ENCODE results near the gene TMA16. TPM values are rescaled to one million over a fixed set of nuclear protein-coding genes. Genes with fewer than 3 reads are reported as not detected.

The TMA16 gene
- polyA plus RNA-seq, 1 donor from 2014 or later: 6.6 TPM

DNA sequence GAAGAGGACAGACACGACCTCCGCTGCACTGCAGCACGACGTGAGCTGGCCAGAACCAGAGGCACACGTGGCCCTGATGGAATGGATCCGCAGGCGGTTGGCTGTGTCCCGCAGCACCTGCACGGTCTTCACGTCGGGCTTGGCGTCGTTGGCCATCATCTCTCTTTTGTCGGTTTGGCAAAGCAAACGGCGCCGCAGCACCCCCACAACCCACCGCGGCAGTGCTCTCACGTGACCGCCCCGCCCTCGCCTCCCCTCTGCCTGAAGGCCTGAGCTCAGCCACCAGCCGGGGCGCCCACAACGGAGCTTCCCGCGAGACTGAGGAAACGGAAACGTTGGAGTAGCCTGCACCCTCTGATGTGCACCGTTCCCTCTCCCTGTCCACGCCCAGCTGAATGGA is 20.9 kb upstream of the TMA16 start, which contains the start of gene TKTL2:
TKTL2 (minus strand) TSS at position 179 of the 400 bp plus-strand sequence; CDS start at position 159, 20 bp downstream.
- TF ChIP-seq CTCF (IDR thresholded peaks at IDR 0.05; ENCODE audit: poor library complexity, severe bottlenecking) (no peak), MXI1 (conservative IDR thresholded peaks at IDR 0.05; ENCODE audit: poor library complexity, severe bottlenecking) (no peak), POLR2AphosphoS5 (IDR thresholded peaks at IDR 0.05) (no peak), TAF1 (IDR thresholded peaks at IDR 0.05; ENCODE audit: low read depth) (no peak), EP300 (conservative IDR thresholded peaks at IDR 0.05; ENCODE audit: poor library complexity, severe bottlenecking) (no peak), EZH2 (IDR thresholded peaks at IDR 0.05; ENCODE audit: borderline replicate concordance, insufficient read depth, low read length, poor library complexity, severe bottlenecking) (no peak), SMC3 (conservative IDR thresholded peaks at IDR 0.05; ENCODE audit: poor library complexity) (no peak), RAD21 (conservative IDR thresholded peaks at IDR 0.05) (no peak)
- TF ChIP-seq, protein P1, sequence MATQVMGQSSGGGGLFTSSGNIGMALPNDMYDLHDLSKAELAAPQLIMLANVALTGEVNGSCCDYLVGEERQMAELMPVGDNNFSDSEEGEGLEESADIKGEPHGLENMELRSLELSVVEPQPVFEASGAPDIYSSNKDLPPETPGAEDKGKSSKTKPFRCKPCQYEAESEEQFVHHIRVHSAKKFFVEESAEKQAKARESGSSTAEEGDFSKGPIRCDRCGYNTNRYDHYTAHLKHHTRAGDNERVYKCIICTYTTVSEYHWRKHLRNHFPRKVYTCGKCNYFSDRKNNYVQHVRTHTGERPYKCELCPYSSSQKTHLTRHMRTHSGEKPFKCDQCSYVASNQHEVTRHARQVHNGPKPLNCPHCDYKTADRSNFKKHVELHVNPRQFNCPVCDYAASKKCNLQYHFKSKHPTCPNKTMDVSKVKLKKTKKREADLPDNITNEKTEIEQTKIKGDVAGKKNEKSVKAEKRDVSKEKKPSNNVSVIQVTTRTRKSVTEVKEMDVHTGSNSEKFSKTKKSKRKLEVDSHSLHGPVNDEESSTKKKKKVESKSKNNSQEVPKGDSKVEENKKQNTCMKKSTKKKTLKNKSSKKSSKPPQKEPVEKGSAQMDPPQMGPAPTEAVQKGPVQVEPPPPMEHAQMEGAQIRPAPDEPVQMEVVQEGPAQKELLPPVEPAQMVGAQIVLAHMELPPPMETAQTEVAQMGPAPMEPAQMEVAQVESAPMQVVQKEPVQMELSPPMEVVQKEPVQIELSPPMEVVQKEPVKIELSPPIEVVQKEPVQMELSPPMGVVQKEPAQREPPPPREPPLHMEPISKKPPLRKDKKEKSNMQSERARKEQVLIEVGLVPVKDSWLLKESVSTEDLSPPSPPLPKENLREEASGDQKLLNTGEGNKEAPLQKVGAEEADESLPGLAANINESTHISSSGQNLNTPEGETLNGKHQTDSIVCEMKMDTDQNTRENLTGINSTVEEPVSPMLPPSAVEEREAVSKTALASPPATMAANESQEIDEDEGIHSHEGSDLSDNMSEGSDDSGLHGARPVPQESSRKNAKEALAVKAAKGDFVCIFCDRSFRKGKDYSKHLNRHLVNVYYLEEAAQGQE (IDR thresholded peaks at IDR 0.05; ENCODE audit: borderline replicate concordance): no peak
- H3K9me2 ChIP-seq (ENCODE audit: insufficient read depth, low read length): no peaks in the 10 kb centered on the region
- no peaks in the 10 kb centered on the region for H3K79me2 ChIP-seq (replicated peaks; ENCODE audit: insufficient read depth, low read length)
- H3K4me3 ChIP-seq (ENCODE audit: low read length): no peak within 1 kb of the TSS
- H3F3A ChIP-seq (ENCODE audit: insufficient read depth, low read length, poor library complexity, severe bottlenecking): no peaks in the 10 kb centered on the region
- no peaks in the 10 kb centered on the region for H3K9me3 ChIP-seq (ENCODE audit: low read length)
- H3K9ac ChIP-seq (ENCODE audit: low read length): no peak within 1 kb of the TSS
- no peaks in the 10 kb centered on the region for H3K27me3 ChIP-seq (ENCODE audit: insufficient read depth, low read depth, low read length)
- no peaks in the 10 kb centered on the region for H3K36me3 ChIP-seq (ENCODE audit: insufficient read depth, low read length)
- no peak within 1 kb of the TSS for H2AFZ ChIP-seq (ENCODE audit: low read depth, low read length)
- H4K20me1 ChIP-seq (ENCODE audit: insufficient read depth): no peaks in the 10 kb centered on the region
- H3K27ac ChIP-seq (ENCODE audit: low read length): no peak within 1 kb of the TSS
- no peak within 1 kb of the TSS for H3K4me2 ChIP-seq (ENCODE audit: low read length)

DNA sequence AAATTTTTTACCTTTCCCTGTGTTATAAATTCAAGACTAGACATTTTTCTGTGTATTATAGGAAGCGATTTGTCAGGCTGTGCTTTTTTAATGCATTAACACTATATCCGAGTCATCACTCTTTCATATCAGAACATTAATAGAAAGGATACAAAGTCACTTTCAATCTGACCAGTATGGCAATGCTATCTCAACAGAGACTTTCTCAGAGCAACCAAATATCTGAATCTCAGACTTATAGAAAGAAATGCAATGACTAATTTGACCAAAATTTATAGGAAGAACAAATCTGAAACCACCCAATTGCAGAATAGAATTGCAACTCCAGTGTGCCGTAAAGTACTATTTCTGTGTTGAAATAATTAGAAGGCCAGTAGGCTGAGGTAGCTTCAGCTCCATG is 20.5 kb upstream of the TMA16 start:
- Histone ChIP-seq H3K4me2 (ENCODE audit: low read length) (no peak overlapping the region), H3K36me3 (ENCODE audit: insufficient read depth, low read length) (no peaks in the 10 kb centered on the region), H2AFZ (ENCODE audit: low read depth, low read length) (no peak overlapping the region), H3K27me3 (ENCODE audit: insufficient read depth, low read depth, low read length) (no peaks in the 10 kb centered on the region), H3K4me3 (ENCODE audit: low read length) (no peak overlapping the region), H3K79me2 (replicated peaks; ENCODE audit: insufficient read depth, low read length) (no peaks in the 10 kb centered on the region), H3F3A (ENCODE audit: insufficient read depth, low read length, poor library complexity, severe bottlenecking) (no peaks in the 10 kb centered on the region), H3K27ac (ENCODE audit: low read length) (no peak overlapping the region), H3K9me3 (ENCODE audit: low read length) (no peaks in the 10 kb centered on the region), H4K20me1 (ENCODE audit: insufficient read depth) (no peaks in the 10 kb centered on the region), H3K9ac (ENCODE audit: low read length) (no peak overlapping the region), H3K9me2 (ENCODE audit: insufficient read depth, low read length) (no peaks in the 10 kb centered on the region)
- TF ChIP-seq SMC3 (conservative IDR thresholded peaks at IDR 0.05; ENCODE audit: poor library complexity) (no peak), CTCF (IDR thresholded peaks at IDR 0.05; ENCODE audit: poor library complexity, severe bottlenecking) (no peak), EP300 (conservative IDR thresholded peaks at IDR 0.05; ENCODE audit: poor library complexity, severe bottlenecking) (no peak), MXI1 (conservative IDR thresholded peaks at IDR 0.05; ENCODE audit: poor library complexity, severe bottlenecking) (no peak), TAF1 (IDR thresholded peaks at IDR 0.05; ENCODE audit: low read depth) (no peak), POLR2AphosphoS5 (IDR thresholded peaks at IDR 0.05) (no peak), RAD21 (conservative IDR thresholded peaks at IDR 0.05) (no peak), EZH2 (IDR thresholded peaks at IDR 0.05; ENCODE audit: borderline replicate concordance, insufficient read depth, low read length, poor library complexity, severe bottlenecking) (no peak)
- TF ChIP-seq, protein P1 (IDR thresholded peaks at IDR 0.05; ENCODE audit: borderline replicate concordance): no peak
